NB4 (cell line): Measurements from ENCODE around the gene FGD3.

Source experiments
- DNase-seq: peaks from one replicate; pipeline ENCODE4 v3.0.0; 2010; ENCODE audit warnings: low read depth
- H3K4me3 ChIP-seq: one replicate; pipeline ENCODE4 v1.5.1; 2011; ENCODE audit warnings: mild to moderate bottlenecking, low read depth, low read length, moderate library complexity
- CTCF ChIP-seq: IDR thresholded peaks from one replicate; pipeline ENCODE4 v1.5.1; 2012; ENCODE audit warnings: low read depth, low read length
- MYC ChIP-seq: IDR thresholded peaks from 2 replicates; pipeline ENCODE4 v1.6.1; 2011; ENCODE audit warnings: low read depth, low read length
- POLR2A ChIP-seq: IDR thresholded peaks from 2 replicates; pipeline ENCODE4 v1.6.1; 2011; ENCODE audit warnings: mild to moderate bottlenecking; ENCODE audit not compliant: insufficient read length; ENCODE audit errors: extremely low read depth
- TF ChIP-seq, protein P1 (sequence below): IDR thresholded peaks from 2 replicates; pipeline ENCODE4 v1.6.1; 2011; ENCODE audit warnings: low read depth, low read length

FGD3 gene

DNA sequence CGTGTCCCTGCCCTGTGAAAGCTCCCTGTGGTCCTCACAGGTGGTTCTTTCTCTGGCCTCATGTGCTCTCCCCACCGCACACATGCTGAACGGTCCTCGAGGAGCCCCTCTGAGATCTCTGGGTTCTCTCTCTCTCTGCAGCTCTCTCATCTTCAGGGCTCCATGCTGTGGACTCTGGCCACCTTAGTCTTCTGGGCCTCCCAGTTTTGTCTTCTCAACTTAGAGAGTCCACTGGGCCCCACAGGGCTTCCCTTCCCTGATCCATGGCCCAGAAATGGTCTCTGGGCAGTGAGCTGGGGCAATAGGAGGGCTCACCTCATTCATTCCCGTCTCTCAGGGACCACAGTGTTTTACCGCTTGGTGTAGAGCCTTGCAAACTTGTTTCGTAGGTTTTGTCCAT lies 26.4 kb downstream of the FGD3 start:
- no peak overlapping the region for H3K4me3 ChIP-seq
- no peak for TF ChIP-seq POLR2A
- TF ChIP-seq, protein P1, sequence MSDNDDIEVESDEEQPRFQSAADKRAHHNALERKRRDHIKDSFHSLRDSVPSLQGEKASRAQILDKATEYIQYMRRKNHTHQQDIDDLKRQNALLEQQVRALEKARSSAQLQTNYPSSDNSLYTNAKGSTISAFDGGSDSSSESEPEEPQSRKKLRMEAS: no peak
- TF ChIP-seq CTCF: no peak
- no peak for TF ChIP-seq MYC
- no peak for DNase-seq

DNA sequence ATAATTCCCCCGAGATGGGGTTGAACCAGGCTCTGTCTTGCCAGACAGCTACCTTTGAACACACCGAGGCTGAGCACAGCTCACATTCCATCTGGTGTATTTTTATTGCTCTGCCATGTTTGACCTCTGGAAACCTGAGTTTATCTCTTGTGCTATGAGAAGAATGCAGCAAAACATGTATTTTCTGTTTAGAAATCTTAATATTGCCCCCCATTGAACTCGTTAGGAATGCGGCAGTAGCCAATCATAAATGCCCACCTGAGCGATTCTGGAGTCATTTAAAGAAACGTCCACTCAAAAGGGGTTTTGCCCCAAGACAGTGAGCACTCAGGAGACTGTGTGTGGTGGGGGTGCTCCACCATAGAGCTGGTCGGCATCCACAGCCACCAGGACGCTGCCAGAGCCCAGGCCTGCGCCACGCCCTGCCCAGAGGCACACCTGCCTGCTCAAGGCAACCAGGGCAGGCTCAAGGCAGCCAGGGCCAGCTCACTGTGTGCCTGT lies 26.9 kb downstream of the FGD3 start:
- TF ChIP-seq MYC (no peak), POLR2A (no peak), CTCF (no peak)
- TF ChIP-seq, protein P1: no peak
- no peak for DNase-seq
- H3K4me3 ChIP-seq: no peak overlapping the region

- H3K4me3 ChIP-seq: no peak overlapping the region
- DNase-seq: no peak
- TF ChIP-seq CTCF (no peak), POLR2A (no peak), MYC (no peak)
- TF ChIP-seq, protein P1: no peak
These were observed 27.7 kb downstream of the FGD3 start for GRCh38 chr9:92974761-92975755.

DNA sequence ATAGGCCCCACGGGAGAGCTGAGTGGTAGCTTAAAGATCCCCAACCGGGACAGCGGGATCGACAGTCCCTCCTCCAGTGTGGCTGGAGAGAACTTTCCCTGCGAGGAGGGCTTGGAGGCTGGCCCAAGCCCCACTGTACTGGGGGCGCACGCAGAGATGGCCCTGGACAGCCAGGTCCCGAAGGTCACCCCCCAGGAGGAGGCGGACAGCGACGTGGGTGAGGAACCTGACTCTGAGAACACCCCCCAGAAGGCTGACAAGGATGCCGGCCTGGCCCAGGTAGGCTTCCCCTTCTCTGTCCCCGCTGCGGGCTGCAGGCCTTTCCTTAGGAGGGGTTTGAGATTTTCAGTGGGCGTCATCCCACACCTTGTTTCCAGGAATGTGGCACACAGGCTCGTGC lies 29.1 kb downstream of the FGD3 start:
- no peak overlapping the region for H3K4me3 ChIP-seq
- TF ChIP-seq POLR2A: no peak
- TF ChIP-seq MYC: no peak
- TF ChIP-seq, protein P1: no peak
- TF ChIP-seq CTCF: no peak
- DNase-seq: no peak

- no peak for DNase-seq
- TF ChIP-seq, protein P1: no peak
- TF ChIP-seq CTCF (no peak), MYC (no peak), POLR2A (no peak)
These were observed 30.0 kb downstream of the FGD3 start for GRCh38 chr9:92977279-92977678.

More at GRCh38 chr9:92977279-92977678, 30.0 kb downstream of the FGD3 start:
- no peak overlapping the region for H3K4me3 ChIP-seq
